ENCODE data around the gene RAB7A. TPM values are rescaled to one million over a fixed set of nuclear protein-coding genes. Genes with fewer than 3 reads are reported as not detected.

The RAB7A gene
- total and polyA plus RNA-seq, 2 of the 4 experiments (the other 2 are of a cell fraction): 57.0 to 240 TPM

DNA sequence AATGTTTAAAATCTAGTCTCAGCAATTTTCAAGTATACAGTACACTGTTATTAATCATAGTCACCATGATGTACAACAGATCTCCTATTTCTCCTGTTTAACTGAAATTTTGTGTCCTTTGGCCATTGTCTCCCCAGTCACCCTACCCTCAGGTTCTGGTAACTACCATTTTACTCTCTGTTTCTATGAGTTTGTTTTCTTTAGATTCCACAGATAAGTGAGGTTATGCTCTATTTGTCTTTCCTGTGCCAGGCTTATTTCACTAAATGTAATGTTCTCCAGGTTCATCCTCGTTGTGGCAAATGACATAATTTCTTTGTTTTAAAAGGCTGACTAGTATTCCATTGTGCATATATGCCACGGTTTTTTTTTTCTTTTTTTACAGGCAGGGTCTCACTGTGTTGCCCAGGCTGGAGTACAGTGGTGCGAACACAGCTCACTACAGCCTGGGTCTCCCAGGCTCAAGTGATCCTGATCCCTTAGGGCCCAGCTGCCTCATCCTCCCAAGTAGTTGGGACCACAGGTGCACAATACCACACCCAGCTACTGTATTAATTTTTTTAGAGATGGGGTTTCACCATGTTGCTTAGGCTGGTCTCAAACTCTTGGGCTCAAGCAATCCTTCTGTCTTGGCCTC is 50.0 kb downstream of the RAB7A start:
- Histone ChIP-seq H4K91ac (ENCODE audit: insufficient read depth, low read depth, low read length) (no peak overlapping the region), H3K27ac (ENCODE audit: insufficient read depth, low read length) (no peak overlapping the region), H2BK120ac (ENCODE audit: low read depth, low read length) (no peak overlapping the region), H3K4me1 (ENCODE audit: control insufficient read depth, insufficient read depth, low read length) (peaks cover 6% of the 10 kb centered on the region), H2AK9ac (replicated peaks; ENCODE audit: low read depth, low read length, poor library complexity) (no peak overlapping the region), H3K56ac (ENCODE audit: extremely low read depth, insufficient read depth, low read length) (no peak overlapping the region), H3K4me3 (ENCODE audit: insufficient read depth, low read depth, low read length) (no peak overlapping the region), H4K20me1 (ENCODE audit: insufficient read depth, low read length) (peaks cover 84% of the 10 kb centered on the region), H3K27me3 (ENCODE audit: control insufficient read depth, insufficient read depth, low read length) (no peaks in the 10 kb centered on the region), H3K18ac (ENCODE audit: low read depth, low read length) (no peak overlapping the region), H2AK5ac (ENCODE audit: low read depth, low read length) (no peak overlapping the region), H2BK5ac (ENCODE audit: low read depth, low read length, poor library complexity, severe bottlenecking) (no peak overlapping the region), H3K9me1 (ENCODE audit: insufficient read depth, low read length) (peaks cover 22% of the 10 kb centered on the region), H3K9me3 (ENCODE audit: control insufficient read depth, insufficient read depth, low read length) (no peaks in the 10 kb centered on the region), H2AFZ (replicated peaks; ENCODE audit: low read length, poor library complexity) (no peak overlapping the region), H4K8ac (ENCODE audit: low read depth in 2 of 2, low read length in 2 of 2) (no peak overlapping the region), H3K4me2 (ENCODE audit: low read depth, low read length) (no peak overlapping the region), H3K36me3 (ENCODE audit: control insufficient read depth, insufficient read depth, low read length) (no peaks in the 10 kb centered on the region), H4K5ac (ENCODE audit: low read depth, low read length) (no peak overlapping the region), H3K23ac (ENCODE audit: low read depth, low read length) (no peak overlapping the region), H3K79me1 (ENCODE audit: low read depth in 1 of 2, low read length in 2 of 2) (peaks cover 11 to 73% of the 10 kb centered on the region in 2 experiments; a peak in 3 of 4 replicates), H3K9ac (ENCODE audit: low read depth, low read length) (no peak overlapping the region), H3K14ac (replicated peaks; ENCODE audit: low read depth, low read length) (no peak overlapping the region), H2BK15ac (ENCODE audit: low read depth, low read length) (no peak overlapping the region), H3K4ac (ENCODE audit: low read depth, low read length) (no peak overlapping the region), H2BK20ac (ENCODE audit: low read depth, low read length) (no peak overlapping the region)
- intact Hi-C loops (cut with micrococcal nuclease): no loop called here
- CTCF ChIA-PET: no interaction called here
- WGBS, 2 experiments (ENCODE audit: extremely low coverage in 2 of 2, insufficient read length in 1 of 2): no CpG with 5 or more reads among the region's 3 CpGs
- TF ChIP-seq MAFK (IDR thresholded peaks at IDR 0.05; ENCODE audit: low read depth, low read length): no peak
- TF ChIP-seq FOS (IDR thresholded peaks at IDR 0.05; ENCODE audit: low read depth, low read length): no peak
- no peak for TF ChIP-seq RCOR1 (IDR thresholded peaks at IDR 0.05; ENCODE audit: insufficient replicate concordance, low read length)
- dilution Hi-C loops (cut with HindIII; ENCODE audit: low sequenced_read_pairs, unreplicated experiment): no loop called here
- in situ Hi-C loops (cut with MboI; ENCODE audit: low sequenced_read_pairs): no loop called here
- POLR2A ChIA-PET (ENCODE audit: unreplicated experiment): no interaction called here
- ATAC-seq (ENCODE audit: low read depth): no peak
- DNase-seq: no peak
- BruUV-seq (replicated peaks): no TSS peak
